NOMO-1 treated with dmso at 0.1 percent for 144 hours (cell line): ENCODE measurements around the gene DLG1.
"Not testable (repeated sequence)": the region's sequence is repeated elsewhere in the genome, so short reads cannot be mapped to it uniquely, and the experiment has no call there.

ENCODE experiments used
- DNase-seq: peaks from one replicate; lab custom pipeline; 2025; ENCODE audit not compliant: unreplicated experiment; lab: John Stamatoyannopoulos, UW

Gene DLG1

DNA sequence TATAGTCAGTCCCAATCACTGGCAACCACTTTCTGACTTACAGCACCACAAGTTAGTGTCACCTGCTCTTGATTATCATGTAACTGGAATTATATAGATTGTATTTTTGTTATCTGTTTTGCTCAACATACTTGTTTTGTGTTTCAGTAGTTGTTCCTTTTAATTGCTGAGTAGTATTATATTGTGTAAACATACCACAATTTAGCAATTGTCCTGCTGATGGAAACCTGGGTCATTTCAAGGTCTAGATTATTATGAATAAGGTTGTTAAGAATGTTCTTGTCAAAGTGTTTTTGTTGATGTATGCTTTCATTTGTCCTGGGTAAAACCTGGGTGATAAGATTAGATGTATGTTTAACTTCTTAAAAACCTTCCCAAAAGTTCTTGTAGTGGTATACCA is 186.7 kb downstream of the DLG1 start:
- no peak for DNase-seq

DNA sequence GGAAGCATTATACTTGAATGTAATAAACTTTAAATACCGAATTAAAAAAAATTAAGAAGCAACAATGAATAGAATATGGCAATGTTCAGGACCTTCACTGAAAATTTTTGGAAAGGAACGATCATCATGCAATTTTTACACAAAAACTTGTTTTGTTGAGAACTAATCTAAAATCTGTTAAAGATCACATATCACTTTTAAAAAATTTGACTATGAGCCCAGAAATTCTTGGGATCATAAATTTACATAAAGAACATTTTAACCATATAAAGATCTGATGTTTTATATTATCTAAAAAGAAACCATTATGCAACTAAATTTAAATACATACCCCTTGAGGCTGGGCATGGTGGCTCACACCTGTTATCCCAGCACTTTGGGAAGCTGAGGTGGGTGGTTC is 192.6 kb downstream of the DLG1 start:
- DNase-seq = no peak

DNA sequence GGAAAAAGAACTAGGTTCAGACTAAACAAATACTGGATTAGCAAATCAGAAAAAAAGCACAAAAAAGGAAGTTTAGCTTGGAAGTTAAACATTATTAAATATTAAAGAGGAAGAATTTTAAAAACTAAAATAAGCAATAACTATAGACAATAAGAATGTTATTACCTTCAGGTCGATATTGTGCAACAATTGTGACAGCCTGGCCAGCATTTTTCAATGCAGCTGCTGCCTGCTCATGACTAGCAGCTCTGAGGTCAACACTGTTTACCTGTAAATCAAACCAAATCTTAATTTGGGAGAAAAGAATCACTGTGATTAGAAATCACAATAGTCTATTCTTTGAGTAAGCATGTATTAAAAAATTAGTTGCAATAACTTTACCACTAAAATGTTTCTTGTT is 193.7 kb downstream of the DLG1 start:
- no peak for DNase-seq

DNA sequence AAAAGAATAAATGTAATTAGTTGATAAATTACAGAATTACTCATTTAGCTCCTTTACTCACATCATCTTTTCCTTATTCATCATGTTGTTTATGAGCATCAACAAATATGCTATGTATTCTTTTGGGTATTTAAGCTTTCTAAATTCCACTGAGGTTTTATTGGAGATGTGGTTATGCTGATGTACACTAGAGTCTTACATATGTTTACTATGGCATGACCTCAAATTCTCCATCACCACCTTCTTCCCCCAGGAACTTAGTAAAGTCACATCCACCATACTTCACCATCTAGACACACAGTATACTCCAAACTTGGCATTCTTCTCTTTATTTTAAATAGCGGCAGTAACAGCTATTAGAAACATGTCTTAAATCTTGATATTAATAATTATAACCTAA is 194.6 kb downstream of the DLG1 start:
- DNase-seq = no peak

DNA sequence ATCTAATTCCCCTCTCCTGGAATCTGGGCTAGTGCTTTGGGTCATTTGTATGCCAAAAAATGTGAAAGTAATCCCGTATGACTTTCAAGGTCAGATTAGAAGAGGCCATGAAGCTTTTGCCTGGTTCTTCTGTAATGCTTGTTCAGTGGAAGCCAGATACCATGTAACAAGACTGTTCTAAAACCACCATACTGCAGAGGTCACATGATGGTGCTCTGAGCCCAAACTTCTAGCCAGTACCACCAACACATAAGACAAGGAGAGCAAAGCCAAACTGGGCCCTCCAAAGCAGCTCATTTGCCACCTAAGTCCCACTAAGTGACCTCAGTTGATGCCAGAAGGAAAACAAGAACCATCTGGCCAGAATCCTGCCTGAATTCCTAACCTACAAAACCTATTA is 204.5 kb downstream of the DLG1 start:
- no peak for DNase-seq

DNA sequence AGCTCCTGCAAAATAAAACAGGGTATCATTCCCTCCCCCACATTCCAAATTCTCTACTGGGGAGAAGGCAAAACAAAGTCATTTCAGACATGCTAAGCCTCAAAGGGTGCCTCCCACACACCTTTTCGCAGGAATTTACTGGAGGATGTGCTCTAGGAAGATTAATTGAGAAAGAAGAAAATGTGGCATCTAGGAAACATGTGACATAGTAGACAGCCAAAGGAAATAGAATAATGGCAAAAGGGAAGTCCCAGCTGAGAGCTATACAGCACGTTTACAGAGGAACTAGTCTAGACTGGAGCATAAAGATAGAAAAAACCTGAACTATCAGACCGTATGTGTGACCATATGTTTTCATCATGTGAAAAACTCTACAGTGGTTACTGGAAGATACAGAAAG is 210.0 kb downstream of the DLG1 start:
- DNase-seq = peak; percentile 41

DNA sequence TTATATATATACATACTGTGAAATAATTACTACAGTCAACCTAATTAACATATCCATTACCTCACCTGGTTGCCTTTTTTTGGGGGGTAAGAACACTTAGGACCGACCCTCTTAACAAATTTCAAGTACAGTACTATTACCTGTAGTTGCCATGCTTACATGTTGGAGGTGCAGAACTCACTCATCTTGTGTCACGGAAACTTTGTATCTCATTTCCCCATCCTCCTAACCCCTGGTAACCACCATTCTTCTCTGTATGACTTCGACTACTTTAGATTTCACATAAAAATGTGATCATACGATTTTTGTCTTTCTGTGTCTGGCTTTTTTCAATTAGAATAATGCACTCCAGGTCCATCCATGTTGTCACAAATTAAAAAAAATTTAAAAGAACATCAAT is 213.3 kb downstream of the DLG1 start:
- DNase-seq = no peak

DNA sequence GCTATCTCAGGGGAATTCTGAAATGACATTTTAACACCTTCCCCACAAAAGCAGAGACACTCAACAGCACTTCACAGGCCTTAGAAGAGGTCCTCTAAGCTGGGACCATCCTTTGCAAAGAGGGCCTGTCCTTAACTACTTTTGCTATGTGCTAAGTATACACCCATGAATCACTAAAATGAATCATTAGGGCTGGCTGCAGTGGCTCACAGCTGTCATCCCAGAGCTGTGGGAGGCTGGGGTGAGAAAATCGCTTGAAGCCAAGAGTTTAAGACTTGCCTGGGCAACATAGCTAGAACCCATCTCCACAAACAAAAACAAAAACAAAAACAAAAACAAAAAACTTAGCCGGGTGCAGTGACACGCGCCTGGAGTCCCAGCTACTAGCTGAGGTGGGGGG is 214.9 kb downstream of the DLG1 start:
- peak; percentile 12 for DNase-seq

DNA sequence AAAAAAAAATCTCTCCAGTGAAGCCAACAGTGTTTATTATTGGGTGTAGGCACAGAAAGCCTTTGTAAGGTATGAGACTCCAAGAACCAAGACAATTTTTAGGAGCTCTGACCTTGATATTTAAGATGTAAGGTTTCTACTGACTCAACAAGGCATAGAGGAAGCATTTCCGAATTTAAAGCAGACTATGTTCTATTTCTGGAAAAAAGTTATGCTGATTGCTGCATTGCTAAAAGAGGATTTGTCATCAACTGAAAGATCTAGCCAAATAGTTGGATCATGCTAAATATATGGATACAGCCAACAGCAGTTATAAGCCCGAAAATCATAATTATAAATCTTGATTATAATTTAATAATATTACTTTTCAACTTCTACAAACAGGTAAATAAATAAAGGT is 215.5 kb downstream of the DLG1 start:
- no peak for DNase-seq

DNA sequence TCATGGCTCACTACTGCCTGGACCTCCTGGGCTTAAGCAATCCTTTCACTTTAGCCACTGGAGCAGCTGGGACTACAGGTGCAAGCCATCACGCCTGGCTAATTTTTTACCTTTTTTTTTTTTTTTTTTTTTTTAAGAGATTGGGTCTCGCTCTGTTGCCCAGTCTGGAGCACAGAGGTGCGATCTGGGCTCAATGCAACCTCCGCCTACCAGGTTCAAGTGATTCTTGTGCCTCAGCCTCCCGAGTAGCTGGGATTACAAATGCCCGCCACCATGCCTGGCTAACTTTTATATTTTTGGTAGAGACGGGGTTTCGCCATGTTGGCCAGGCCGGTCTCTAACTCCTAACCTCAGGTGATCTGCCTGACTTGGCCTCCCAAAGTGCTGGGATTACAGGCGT is 218.1 kb downstream of the DLG1 start:
- no peak for DNase-seq

DNA sequence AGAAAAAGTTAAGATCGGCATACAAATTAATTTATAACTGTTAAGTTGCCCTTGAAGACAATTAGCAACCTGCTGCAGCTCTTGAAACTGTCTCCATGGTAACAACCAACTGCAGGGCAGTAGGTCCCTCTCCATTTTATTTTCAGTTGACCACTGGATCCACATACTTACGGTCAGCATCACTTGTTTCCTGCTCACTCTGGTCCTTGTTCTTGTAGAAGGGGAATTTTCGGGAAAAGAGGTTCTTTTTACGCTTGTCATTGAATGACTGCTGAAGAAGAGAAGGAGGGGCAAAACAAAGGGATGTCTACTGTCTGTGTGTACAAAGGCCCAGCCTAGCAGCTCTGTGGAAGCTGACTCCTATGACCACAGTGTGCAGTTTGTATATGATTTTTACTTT is 222.0 kb downstream of the DLG1 start:
- no peak for DNase-seq

DNA sequence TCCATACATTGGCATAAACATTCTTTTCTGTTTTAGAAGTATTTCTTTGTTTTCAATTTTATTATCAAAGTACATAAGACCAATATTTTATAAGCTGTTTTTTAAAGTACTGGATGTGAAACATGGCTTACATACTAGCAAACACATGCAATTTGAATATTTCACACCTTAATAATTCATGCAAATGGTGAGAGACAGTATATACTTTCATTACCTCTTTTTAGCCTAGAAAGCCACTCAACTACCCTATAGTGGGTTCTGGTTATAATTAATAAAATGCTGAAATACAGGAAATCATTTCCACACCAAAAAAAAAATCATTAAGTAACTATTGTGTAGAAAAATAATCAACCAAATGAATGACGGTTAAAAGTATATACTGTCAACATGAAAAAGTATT is 230.3 kb downstream of the DLG1 start:
- peak; percentile 5 for DNase-seq

DNA sequence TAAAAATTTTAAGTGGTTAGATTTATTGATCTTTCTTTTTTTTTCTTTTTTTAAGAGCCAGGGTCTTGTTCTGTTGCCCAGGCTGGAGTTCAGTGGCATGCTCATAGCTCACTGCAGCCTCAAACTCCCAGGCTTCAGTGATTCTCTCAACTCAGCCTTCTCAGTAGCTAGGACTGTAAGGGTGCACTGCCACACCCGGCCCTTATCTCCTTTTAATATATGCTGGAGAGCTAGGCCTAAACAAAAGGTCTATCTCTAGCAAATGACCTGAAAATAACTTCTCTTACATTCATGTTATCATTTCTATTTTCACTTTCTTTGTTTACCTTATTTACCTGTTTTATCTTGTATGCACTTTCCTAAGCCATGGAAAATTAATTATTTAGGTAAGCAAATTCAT is 233.6 kb downstream of the DLG1 start:
- DNase-seq = no peak

DNA sequence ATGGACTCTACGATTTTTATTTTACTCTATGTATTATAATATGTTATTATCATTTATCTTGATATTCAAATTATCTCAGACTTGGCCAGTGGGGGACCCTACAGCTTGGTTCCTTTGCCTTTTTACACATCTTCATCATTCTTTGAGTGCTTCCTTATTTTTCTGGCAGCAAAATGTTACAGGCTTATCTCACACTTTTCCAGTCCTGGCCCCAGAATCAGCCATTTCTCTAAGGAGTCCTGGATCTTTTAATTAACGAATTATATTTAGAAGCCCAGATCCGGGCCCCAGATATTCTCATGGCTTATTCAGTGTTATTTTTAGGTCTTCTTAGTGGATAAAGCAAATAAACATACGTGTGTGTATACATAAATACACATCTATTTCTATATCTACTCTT is 236.0 kb downstream of the DLG1 start:
- no peak for DNase-seq

DNA sequence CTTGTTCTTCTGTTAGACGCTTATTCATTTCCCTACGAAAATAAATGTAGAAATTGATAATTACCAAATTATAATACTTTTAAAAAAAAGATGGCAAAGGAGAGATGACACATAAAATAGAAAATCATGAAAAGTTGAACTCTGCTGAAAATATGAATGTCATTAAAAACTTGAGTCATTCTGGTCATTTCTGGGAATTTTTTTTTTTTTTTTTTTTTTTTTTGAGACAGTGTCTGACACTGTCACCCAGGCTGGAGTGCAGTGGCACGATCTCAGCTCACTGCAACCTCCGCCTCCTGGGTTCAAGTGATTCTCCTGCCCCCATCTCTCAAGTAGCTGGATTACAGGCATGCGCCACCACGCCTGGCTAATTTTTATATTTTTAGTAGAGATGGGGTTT is 246.8 kb downstream of the DLG1 start:
- DNase-seq = not testable (repeated sequence)

DNA sequence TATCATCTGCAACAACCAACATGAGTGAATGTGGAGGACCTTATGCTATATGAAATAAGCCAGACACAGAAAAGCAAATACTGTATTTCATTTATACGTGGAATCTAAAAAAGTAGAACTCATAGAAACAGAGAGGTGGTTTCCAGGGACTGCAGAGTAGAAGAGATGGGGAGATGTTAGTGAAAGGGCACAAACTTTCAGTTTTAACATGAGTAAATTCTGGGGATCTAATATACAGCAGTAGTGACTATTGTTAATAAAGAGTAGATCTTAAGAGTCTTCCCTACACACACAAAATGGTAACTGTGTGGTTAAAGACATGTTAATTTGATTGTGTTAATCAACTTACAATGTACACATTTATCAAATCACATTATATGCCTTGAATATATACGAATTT is 247.9 kb downstream of the DLG1 start:
- DNase-seq = no peak

DNA sequence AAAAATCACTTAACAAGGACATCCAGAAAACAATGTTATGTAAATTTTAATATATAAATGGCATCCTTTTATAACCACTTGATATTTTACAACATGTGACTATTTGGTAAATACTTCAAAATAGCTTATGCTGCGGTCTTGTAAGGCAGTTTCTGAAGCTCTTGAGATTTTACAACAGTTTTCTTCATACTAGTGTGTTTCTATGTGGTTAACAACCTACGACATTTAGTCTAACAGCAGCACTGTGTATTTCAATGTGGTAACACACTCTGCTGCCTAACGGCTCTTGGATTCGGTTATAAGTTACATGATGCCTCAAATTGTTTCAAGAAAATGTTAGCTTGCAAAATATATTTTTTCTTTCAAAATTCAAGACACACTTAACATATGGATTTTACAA is 255.9 kb downstream of the DLG1 start:
- DNase-seq = no peak

DNA sequence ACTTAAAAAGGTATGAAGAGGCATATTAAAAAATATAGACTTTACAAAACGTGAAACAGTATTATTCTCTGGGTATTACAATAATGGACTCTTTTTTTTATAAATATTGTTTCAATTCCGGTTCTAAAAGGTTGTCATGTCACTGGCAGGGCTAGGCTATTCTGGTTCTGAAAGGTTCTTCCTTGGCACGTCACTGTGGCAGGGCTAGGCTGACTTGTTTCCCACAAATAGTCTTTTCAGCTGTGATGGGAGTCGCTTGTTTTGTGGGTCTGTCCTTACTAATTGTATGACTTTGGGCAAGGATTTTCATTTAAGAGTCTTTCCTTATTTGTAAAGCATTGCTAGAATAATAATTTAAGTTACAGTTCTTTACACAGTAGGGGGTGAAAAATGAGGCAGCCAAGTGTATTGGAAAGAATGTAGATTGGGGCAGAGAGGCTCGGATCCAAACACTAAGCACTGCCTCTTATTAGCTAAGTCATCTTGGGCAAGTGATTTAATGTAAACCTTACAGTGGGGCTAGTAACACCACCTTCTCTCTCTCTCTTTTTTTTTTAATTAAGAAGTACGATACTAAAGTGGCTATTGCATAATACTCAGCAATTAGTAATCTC is 256.4 kb downstream of the DLG1 start:
- no peak for DNase-seq

DNA sequence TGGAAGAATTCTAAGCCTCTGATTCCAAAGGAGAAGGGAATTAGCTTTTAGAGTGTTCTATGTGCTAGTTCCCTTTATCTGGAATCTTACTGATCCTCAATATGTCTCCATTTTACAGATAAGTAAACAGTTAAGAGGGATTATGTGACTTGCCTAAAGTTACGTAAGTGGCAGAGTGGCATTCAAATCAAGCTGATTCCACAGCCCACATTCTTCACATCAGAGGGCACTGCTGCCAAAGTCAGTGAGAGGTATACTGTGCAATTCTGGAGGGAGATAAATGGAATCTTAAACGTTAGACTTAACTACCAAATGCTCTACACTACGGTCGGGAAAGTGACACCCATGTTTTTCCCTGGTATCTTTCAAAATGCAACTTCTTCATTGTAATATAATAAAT is 257.8 kb downstream of the DLG1 start:
- no peak for DNase-seq

DNA sequence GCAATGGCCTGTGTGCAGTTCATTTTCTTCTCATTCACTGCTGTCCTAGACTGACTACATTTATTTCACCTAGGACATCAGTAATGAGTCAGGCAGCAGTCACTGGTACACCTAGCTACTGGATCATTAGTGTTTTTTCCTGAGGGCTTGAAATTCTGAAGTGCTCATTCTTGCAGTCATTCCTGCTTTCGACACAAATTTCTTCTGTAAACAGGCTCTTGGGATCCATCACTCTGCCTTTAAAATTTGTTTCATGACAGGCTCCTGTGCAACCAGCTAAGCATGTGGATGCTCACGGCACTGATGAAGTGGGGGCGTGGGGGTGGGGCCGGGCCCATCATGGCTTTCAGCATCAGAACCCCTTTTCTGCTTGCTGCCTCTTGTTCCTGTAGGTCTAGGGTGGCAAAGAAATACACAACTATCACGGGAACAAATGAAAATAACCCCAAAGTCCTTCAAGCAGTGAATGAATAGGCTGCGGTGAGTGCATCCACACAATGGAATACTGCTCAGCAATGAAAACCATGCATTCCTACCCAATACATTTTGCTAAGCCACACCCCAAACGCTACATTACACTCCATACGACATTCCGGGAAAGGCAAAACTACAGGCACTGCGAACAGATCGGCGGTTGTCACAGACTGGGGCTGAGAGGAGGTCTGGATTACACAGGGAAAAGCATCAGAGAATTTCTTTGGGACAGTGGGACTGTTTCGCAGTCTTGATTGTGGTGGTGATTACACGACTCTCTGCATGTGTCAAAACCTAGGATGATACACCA is 259.5 kb downstream of the DLG1 start:
- DNase-seq = no peak

DNA sequence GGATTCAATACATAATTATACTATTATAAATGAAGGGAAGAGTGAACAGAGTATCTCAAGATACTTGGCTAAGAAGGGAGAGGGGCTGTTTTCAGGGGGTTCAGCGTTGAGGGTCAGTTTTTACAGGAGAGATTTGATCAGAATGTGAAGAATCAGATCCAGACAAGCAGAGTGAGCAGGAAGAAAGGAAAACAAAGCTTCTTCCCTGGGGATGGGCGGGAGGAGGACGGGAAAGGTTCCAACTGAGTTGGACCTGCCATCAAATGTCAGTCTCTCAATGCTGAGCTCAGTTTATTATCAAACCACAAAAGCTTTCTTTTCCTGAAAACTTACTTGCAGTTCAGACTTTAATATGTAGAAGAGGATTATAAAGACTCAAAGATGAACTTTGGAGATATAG is 262.8 kb downstream of the DLG1 start:
- no peak for DNase-seq

DNA sequence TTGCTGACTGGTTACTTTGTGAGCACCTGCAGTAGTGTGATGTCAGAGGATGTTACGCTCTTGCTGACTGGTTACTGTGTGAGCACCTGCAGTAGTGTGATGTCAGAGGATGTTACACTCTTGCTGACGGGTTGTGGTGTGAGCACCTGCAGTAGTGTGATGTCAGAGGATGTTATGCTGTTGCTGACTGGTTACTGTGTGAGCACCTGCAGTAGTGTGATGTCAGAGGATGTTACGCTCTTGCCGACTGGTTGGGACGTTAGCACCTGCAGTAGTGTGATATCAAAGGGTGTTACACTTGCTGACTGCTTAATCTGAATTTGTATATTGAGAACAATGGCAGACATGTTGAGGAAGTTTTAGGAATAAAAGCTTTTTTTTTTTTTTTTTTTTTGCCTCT is 263.6 kb downstream of the DLG1 start:
- not testable (repeated sequence) for DNase-seq

DNA sequence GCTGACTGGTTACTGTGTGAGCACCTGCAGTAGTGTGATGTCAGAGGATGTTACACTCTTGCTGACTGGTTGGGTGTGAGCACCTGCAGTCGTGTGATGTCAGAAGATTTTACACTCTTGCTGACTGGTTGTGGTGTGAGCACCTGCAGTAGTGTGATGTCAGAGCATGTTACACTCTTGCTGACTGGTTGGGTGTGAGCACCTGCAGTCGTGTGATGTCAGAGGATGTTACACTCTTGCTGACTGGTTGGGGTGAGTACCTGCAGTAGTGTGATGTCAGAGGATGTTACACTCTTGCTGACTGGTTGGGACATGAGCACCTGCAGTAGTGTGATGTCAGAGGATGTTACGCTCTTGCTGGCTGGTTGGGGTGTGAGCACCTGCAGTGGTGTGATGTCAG is 264.6 kb downstream of the DLG1 start:
- DNase-seq = not testable (repeated sequence)
